ENCODE data around the gene DDX56. TPM values are rescaled to one million over a fixed set of nuclear protein-coding genes. Genes with fewer than 3 reads are reported as not detected.

The DDX56 gene
- polyA plus RNA-seq = 97.1 TPM
- long read RNA-seq, donor 1, transcript DDX56-201 (14 exons, 2,336 nt) = major isoform, 6 of 16 reads
- long read RNA-seq, donor 1, partial matches to known transcripts = 7 of 16 reads
- long read RNA-seq, donor 1, other reads (novel, unspliced or antisense) = 0 of 16 reads
- long read RNA-seq, donor 2, transcript DDX56-201 (14 exons, 2,336 nt) = major isoform, 19 of 37 reads
- long read RNA-seq, donor 2, partial matches to known transcripts = 14 of 37 reads
- long read RNA-seq, donor 2, other reads (novel, unspliced or antisense) = 0 of 37 reads
- long read RNA-seq, donor 3, transcript DDX56-201 (14 exons, 2,336 nt) = major isoform, 16 of 27 reads
- long read RNA-seq, donor 3, partial matches to known transcripts = 0 of 27 reads
- long read RNA-seq, donor 3, other reads (novel, unspliced or antisense) = 10 of 27 reads
- long read RNA-seq, donor 4, partial matches to known transcripts = 0 of 2 reads
- long read RNA-seq, donor 4, other reads (novel, unspliced or antisense) = 0 of 2 reads
- long read RNA-seq, donor 5, partial matches to known transcripts = 0 of 6 reads
- long read RNA-seq, donor 5, other reads (novel, unspliced or antisense) = 0 of 6 reads
- long read RNA-seq, donor 6, transcript DDX56-201 (14 exons, 2,336 nt) = major isoform, 17 of 19 reads
- long read RNA-seq, donor 6, partial matches to known transcripts = 0 of 19 reads
- long read RNA-seq, donor 6, other reads (novel, unspliced or antisense) = 0 of 19 reads
- long read RNA-seq, donor 7, partial matches to known transcripts = 0 of 5 reads
- long read RNA-seq, donor 7, other reads (novel, unspliced or antisense) = 0 of 5 reads
- long read RNA-seq, donor 8, transcript DDX56-201 (14 exons, 2,336 nt) = major isoform, 16 of 34 reads
- long read RNA-seq, donor 8, partial matches to known transcripts = 16 of 34 reads
- long read RNA-seq, donor 8, other reads (novel, unspliced or antisense) = 0 of 34 reads
- long read RNA-seq, donor 9, transcript DDX56-201 (14 exons, 2,336 nt) = major isoform, 9 of 9 reads
- long read RNA-seq, donor 9, partial matches to known transcripts = 0 of 9 reads
- long read RNA-seq, donor 9, other reads (novel, unspliced or antisense) = 0 of 9 reads
- long read RNA-seq, donor 10, transcript DDX56-201 (14 exons, 2,336 nt) = major isoform, 13 of 24 reads
- long read RNA-seq, donor 10, partial matches to known transcripts = 6 of 24 reads
- long read RNA-seq, donor 10, other reads (novel, unspliced or antisense) = 0 of 24 reads
- long read RNA-seq, donor 11, transcript DDX56-201 (14 exons, 2,336 nt) = major isoform, 10 of 10 reads
- long read RNA-seq, donor 11, partial matches to known transcripts = 0 of 10 reads
- long read RNA-seq, donor 11, other reads (novel, unspliced or antisense) = 0 of 10 reads

- Histone ChIP-seq H3K36me3 (ENCODE audit: control insufficient read depth, insufficient read depth, low read length) (peaks cover 58% of the 10 kb centered on the region), H3K9me3 (ENCODE audit: control insufficient read depth, low read depth, low read length) (no peaks in the 10 kb centered on the region), H3K27ac (ENCODE audit: low read length) (peak within 1 kb of the TSS; percentile 51), H3K4me3 (ENCODE audit: low read length) (peak within 1 kb of the TSS; percentile 98), H3K27me3 (ENCODE audit: control insufficient read depth, insufficient read depth, low read length) (no peaks in the 10 kb centered on the region), H3K4me1 (ENCODE audit: control insufficient read depth, insufficient read depth, low read length) (peaks cover 14% of the 10 kb centered on the region)
- WGBS (ENCODE audit: insufficient coverage, low lambda C conversion rate) = no CpG with 5 or more reads among the region's 74 CpGs
- peak; percentile 92 to 95 for DNase-seq
Observed at GRCh38 chr7:44573464-44574286, at the start of gene DDX56. DDX56 (minus strand) TSS chr7:44573908; CDS start chr7:44573895, 13 bp downstream.

GRCh38 chr7:44622342-44623151, 48.8 kb upstream of the DDX56 start:
- Histone ChIP-seq H3K27ac (ENCODE audit: low read length) (peak overlapping the region; percentile 92), H3K9me3 (ENCODE audit: control insufficient read depth, low read depth, low read length) (no peaks in the 10 kb centered on the region), H3K4me1 (ENCODE audit: control insufficient read depth, insufficient read depth, low read length) (peaks cover 31% of the 10 kb centered on the region), H3K36me3 (ENCODE audit: control insufficient read depth, insufficient read depth, low read length) (peaks cover 28% of the 10 kb centered on the region), H3K4me3 (ENCODE audit: low read length) (no peak overlapping the region), H3K27me3 (ENCODE audit: control insufficient read depth, insufficient read depth, low read length) (no peaks in the 10 kb centered on the region)
- 50% methylated on average over 1 of the region's 5 CpGs for WGBS (ENCODE audit: insufficient coverage, low lambda C conversion rate)
- DNase-seq = peak; percentile 44 to 79

- DNase-seq = no peak
- WGBS (ENCODE audit: insufficient coverage, low lambda C conversion rate) = no CpG with 5 or more reads among the region's 5 CpGs
- H3K27ac ChIP-seq (ENCODE audit: low read length) = peak overlapping the region; percentile 92
- H3K36me3 ChIP-seq (ENCODE audit: control insufficient read depth, insufficient read depth, low read length) = peaks cover 27% of the 10 kb centered on the region
- no peaks in the 10 kb centered on the region for H3K27me3 ChIP-seq (ENCODE audit: control insufficient read depth, insufficient read depth, low read length)
- peaks cover 38% of the 10 kb centered on the region for H3K4me1 ChIP-seq (ENCODE audit: control insufficient read depth, insufficient read depth, low read length)
- H3K4me3 ChIP-seq (ENCODE audit: low read length) = no peak overlapping the region
- no peaks in the 10 kb centered on the region for H3K9me3 ChIP-seq (ENCODE audit: control insufficient read depth, low read depth, low read length)
Observed at GRCh38 chr7:44621750-44622103, 48.0 kb upstream of the DDX56 start.

GRCh38 chr7:44621034-44621749, 47.5 kb upstream of the DDX56 start:
- WGBS (ENCODE audit: insufficient coverage, low lambda C conversion rate) = no CpG with 5 or more reads among the region's 11 CpGs
- Histone ChIP-seq H3K36me3 (ENCODE audit: control insufficient read depth, insufficient read depth, low read length) (peaks cover 22% of the 10 kb centered on the region), H3K4me1 (ENCODE audit: control insufficient read depth, insufficient read depth, low read length) (peaks cover 39% of the 10 kb centered on the region), H3K27ac (ENCODE audit: low read length) (peak overlapping the region; percentile 92), H3K9me3 (ENCODE audit: control insufficient read depth, low read depth, low read length) (no peaks in the 10 kb centered on the region), H3K27me3 (ENCODE audit: control insufficient read depth, insufficient read depth, low read length) (no peaks in the 10 kb centered on the region), H3K4me3 (ENCODE audit: low read length) (no peak overlapping the region)
- DNase-seq = no peak

- H3K27ac ChIP-seq (ENCODE audit: low read length) = peak overlapping the region; percentile 92
- no peak overlapping the region for H3K4me3 ChIP-seq (ENCODE audit: low read length)
- no peaks in the 10 kb centered on the region for H3K27me3 ChIP-seq (ENCODE audit: control insufficient read depth, insufficient read depth, low read length)
- DNase-seq = peak; percentile 68 to 83
- peaks cover 47% of the 10 kb centered on the region for H3K4me1 ChIP-seq (ENCODE audit: control insufficient read depth, insufficient read depth, low read length)
- no peaks in the 10 kb centered on the region for H3K9me3 ChIP-seq (ENCODE audit: control insufficient read depth, low read depth, low read length)
- no peaks in the 10 kb centered on the region for H3K36me3 ChIP-seq (ENCODE audit: control insufficient read depth, insufficient read depth, low read length)
- WGBS (ENCODE audit: insufficient coverage, low lambda C conversion rate) = no CpG with 5 or more reads among the region's 3 CpGs
Observed at GRCh38 chr7:44618753-44619152, 45.0 kb upstream of the DDX56 start.

- no peak for DNase-seq
Observed at GRCh38 chr7:44618045-44618444, 44.3 kb upstream of the DDX56 start.

GRCh38 chr7:44617225-44617890, 43.6 kb upstream of the DDX56 start:
- no peaks in the 10 kb centered on the region for H3K9me3 ChIP-seq (ENCODE audit: control insufficient read depth, low read depth, low read length)
- no CpG with 5 or more reads among the region's 2 CpGs for WGBS (ENCODE audit: insufficient coverage, low lambda C conversion rate)
- peaks cover 37% of the 10 kb centered on the region for H3K4me1 ChIP-seq (ENCODE audit: control insufficient read depth, insufficient read depth, low read length)
- peak overlapping the region; percentile 92 for H3K27ac ChIP-seq (ENCODE audit: low read length)
- H3K27me3 ChIP-seq (ENCODE audit: control insufficient read depth, insufficient read depth, low read length) = no peaks in the 10 kb centered on the region
- no peak overlapping the region for H3K4me3 ChIP-seq (ENCODE audit: low read length)
- peak; percentile 69 to 84 for DNase-seq
- no peaks in the 10 kb centered on the region for H3K36me3 ChIP-seq (ENCODE audit: control insufficient read depth, insufficient read depth, low read length)

More at GRCh38 chr7:44618045-44618444, 44.3 kb upstream of the DDX56 start:
- 100% methylated on average over 1 of the region's 1 CpG for WGBS (ENCODE audit: insufficient coverage, low lambda C conversion rate)
- Histone ChIP-seq H3K4me1 (ENCODE audit: control insufficient read depth, insufficient read depth, low read length) (peaks cover 44% of the 10 kb centered on the region), H3K36me3 (ENCODE audit: control insufficient read depth, insufficient read depth, low read length) (no peaks in the 10 kb centered on the region), H3K4me3 (ENCODE audit: low read length) (no peak overlapping the region), H3K27me3 (ENCODE audit: control insufficient read depth, insufficient read depth, low read length) (no peaks in the 10 kb centered on the region), H3K27ac (ENCODE audit: low read length) (peak overlapping the region; percentile 92), H3K9me3 (ENCODE audit: control insufficient read depth, low read depth, low read length) (no peaks in the 10 kb centered on the region)

- DNase-seq = no peak
- H3K27ac ChIP-seq (ENCODE audit: low read length) = peak overlapping the region; percentile 92
- no CpG with 5 or more reads among the region's 12 CpGs for WGBS (ENCODE audit: insufficient coverage, low lambda C conversion rate)
- H3K9me3 ChIP-seq (ENCODE audit: control insufficient read depth, low read depth, low read length) = no peaks in the 10 kb centered on the region
- no peaks in the 10 kb centered on the region for H3K27me3 ChIP-seq (ENCODE audit: control insufficient read depth, insufficient read depth, low read length)
- H3K4me3 ChIP-seq (ENCODE audit: low read length) = no peak overlapping the region
- no peaks in the 10 kb centered on the region for H3K36me3 ChIP-seq (ENCODE audit: control insufficient read depth, insufficient read depth, low read length)
- peaks cover 35% of the 10 kb centered on the region for H3K4me1 ChIP-seq (ENCODE audit: control insufficient read depth, insufficient read depth, low read length)
Observed at GRCh38 chr7:44616545-44616944, 42.8 kb upstream of the DDX56 start.
